IMR-90 (cell line): ENCODE data around the gene CCDC50. TPM values are rescaled to one million over a fixed set of nuclear protein-coding genes. Genes with fewer than 3 reads are reported as not detected.

Experiments
- ATAC-seq: fragments of 200-7000 bp; cut with Tn5 transposase; 2 replicates; pipeline ENCODE4 v1.9.1; 2020; ENCODE audit warnings: low read depth, mild to moderate bottlenecking, moderate library complexity
- BruUV-seq: library from RNA; stranded (reverse); fragments of 400-500 nt; replicated peaks from 2 replicates; lab custom pipeline; 2021; lab: Mats Ljungman, UMichigan
- CTCF ChIA-PET: fragments of 300-600 bp; formaldehyde crosslinking; extraction: SDS; loops from one replicate; lab custom pipeline; 2021; ENCODE audit warnings: antibody characterized with exemption; lab: Yijun Ruan, JAX
- POLR2A ChIA-PET: fragments of 300-600 bp; sonication (Branson Sonifier 250); formaldehyde crosslinking; loops from one replicate; lab custom pipeline; 2022; ENCODE audit warnings: antibody characterized with exemption; ENCODE audit not compliant: unreplicated experiment; lab: Charles Lee
- DNase-seq: peaks from one replicate; pipeline ENCODE4 v3.0.0; 2013
- H2AFZ ChIP-seq: replicated peaks from 2 replicates; pipeline ENCODE3; 2013; ENCODE audit warnings: low read length, mild to moderate bottlenecking; ENCODE audit not compliant: poor library complexity
- H2AK5ac ChIP-seq: 2 replicates; pipeline ENCODE4 v1.6.1; 2013; ENCODE audit warnings: low read depth, low read length, inconsistent platforms
- H2AK9ac ChIP-seq: replicated peaks from 2 replicates; pipeline ENCODE3; 2013; ENCODE audit warnings: mild to moderate bottlenecking, low read depth, low read length, moderate library complexity; ENCODE audit not compliant: poor library complexity
- H2BK120ac ChIP-seq: 2 replicates; pipeline ENCODE4 v1.6.1; 2013; ENCODE audit warnings: low read depth, low read length, inconsistent platforms
- H2BK15ac ChIP-seq: 3 replicates; pipeline ENCODE4 v1.6.1; 2013; ENCODE audit warnings: low read depth, low read length, inconsistent platforms
- H2BK20ac ChIP-seq: 2 replicates; pipeline ENCODE4 v1.6.1; 2013; ENCODE audit warnings: low read depth, mild to moderate bottlenecking, inconsistent platforms, low read length, moderate library complexity
- H2BK5ac ChIP-seq: 2 replicates; pipeline ENCODE4 v1.6.1; 2013; ENCODE audit warnings: mild to moderate bottlenecking, low read depth, low read length, inconsistent platforms; ENCODE audit not compliant: poor library complexity, severe bottlenecking
- H3K14ac ChIP-seq: replicated peaks from 2 replicates; pipeline ENCODE4 v1.6.1; 2013; ENCODE audit warnings: low read depth, low read length, inconsistent platforms
- H3K18ac ChIP-seq: 2 replicates; pipeline ENCODE4 v1.6.1; 2013; ENCODE audit warnings: low read depth, low read length, control low read depth
- H3K23ac ChIP-seq: 2 replicates; pipeline ENCODE4 v1.6.1; 2013; ENCODE audit warnings: low read depth, low read length, inconsistent platforms
- H3K27ac ChIP-seq: 2 replicates; pipeline ENCODE4 v1.5.1; 2013; ENCODE audit warnings: mild to moderate bottlenecking, control low read depth, low read length; ENCODE audit not compliant: insufficient read depth
- H3K27me3 ChIP-seq: 2 replicates; pipeline ENCODE4 v1.6.1; 2013; ENCODE audit warnings: low read length; ENCODE audit not compliant: control insufficient read depth, insufficient read depth
- H3K36me3 ChIP-seq: 2 replicates; pipeline ENCODE4 v1.6.1; 2013; ENCODE audit warnings: low read length, mixed read lengths; ENCODE audit not compliant: control insufficient read depth, insufficient read depth
- H3K4ac ChIP-seq: 2 replicates; pipeline ENCODE4 v1.6.1; 2013; ENCODE audit warnings: low read depth, low read length, inconsistent platforms
- H3K4me1 ChIP-seq: 2 replicates; pipeline ENCODE4 v1.6.1; 2013; ENCODE audit warnings: low read length, mixed read lengths; ENCODE audit not compliant: control insufficient read depth, insufficient read depth
- H3K4me2 ChIP-seq: 2 replicates; pipeline ENCODE4 v1.6.1; 2013; ENCODE audit warnings: low read depth, mild to moderate bottlenecking, control low read depth, low read length, moderate library complexity
- H3K4me3 ChIP-seq: 2 replicates; pipeline ENCODE4 v1.5.1; 2013; ENCODE audit warnings: low read depth, mild to moderate bottlenecking, control low read depth, low read length, moderate library complexity; ENCODE audit not compliant: insufficient read depth
- H3K56ac ChIP-seq: 2 replicates; pipeline ENCODE4 v1.6.1; 2013; ENCODE audit warnings: low read length, inconsistent platforms; ENCODE audit not compliant: insufficient read depth; ENCODE audit errors: extremely low read depth
- H3K79me1 ChIP-seq, 2 experiments: 2 replicates each; pipeline ENCODE4 v1.6.1; 2013; ENCODE audit warnings: low read length in 2 of 2, inconsistent platforms in 1 of 2, low read depth in 1 of 2
- H3K9ac ChIP-seq: 2 replicates; pipeline ENCODE4 v1.6.1; 2013; ENCODE audit warnings: low read depth, low read length, control low read depth
- H3K9me1 ChIP-seq: 2 replicates; pipeline ENCODE4 v1.6.1; 2013; ENCODE audit warnings: low read length, inconsistent platforms; ENCODE audit not compliant: insufficient read depth
- H3K9me3 ChIP-seq: 2 replicates; pipeline ENCODE4 v1.6.1; 2013; ENCODE audit warnings: low read length; ENCODE audit not compliant: control insufficient read depth, insufficient read depth
- H4K20me1 ChIP-seq: 2 replicates; pipeline ENCODE4 v1.6.1; 2013; ENCODE audit warnings: low read length, inconsistent platforms; ENCODE audit not compliant: insufficient read depth
- H4K5ac ChIP-seq: 2 replicates; pipeline ENCODE4 v1.6.1; 2013; ENCODE audit warnings: mild to moderate bottlenecking, low read depth, low read length, control low read depth
- H4K8ac ChIP-seq, 2 experiments: 2 replicates each; pipeline ENCODE4 v1.6.1; 2013; ENCODE audit warnings: low read depth in 2 of 2, low read length in 2 of 2, control low read depth in 1 of 2, inconsistent platforms in 1 of 2
- H4K91ac ChIP-seq: 2 replicates; pipeline ENCODE4 v1.6.1; 2013; ENCODE audit warnings: low read depth, low read length, inconsistent platforms; ENCODE audit not compliant: insufficient read depth
- CEBPB ChIP-seq: IDR thresholded peaks from 2 replicates; pipeline ENCODE4 v1.6.1; 2012; ENCODE audit warnings: low read depth, low read length, improper control_type of control experiment
- CHD1 ChIP-seq: IDR thresholded peaks from 2 replicates; pipeline ENCODE4 v1.6.1; 2012; ENCODE audit warnings: low read depth, low read length, improper control_type of control experiment
- MAFK ChIP-seq: IDR thresholded peaks from 2 replicates; pipeline ENCODE4 v1.6.1; 2012; ENCODE audit warnings: low read depth, low read length, improper control_type of control experiment
- RAD21 ChIP-seq: IDR thresholded peaks from 2 replicates; pipeline ENCODE4 v1.6.1; 2012; ENCODE audit warnings: low read length, improper control_type of control experiment
- RCOR1 ChIP-seq: IDR thresholded peaks from 2 replicates; pipeline ENCODE4 v1.6.1; 2012; ENCODE audit warnings: mild to moderate bottlenecking, low read length, improper control_type of control experiment; ENCODE audit not compliant: insufficient replicate concordance
- RFX5 ChIP-seq: IDR thresholded peaks from 2 replicates; pipeline ENCODE4 v1.8.0; 2012; ENCODE audit warnings: low read depth, mild to moderate bottlenecking, low read length, moderate library complexity
- dilution Hi-C: fragments of 300-500 bp; cut with HindIII; formaldehyde crosslinking; loops from one replicate; pipeline ENCODE4 v1.14.3; 2018; ENCODE audit warnings: low sequenced_read_pairs; ENCODE audit not compliant: unreplicated experiment
- in situ Hi-C: fragments of 300-500 bp; cut with MboI; formaldehyde crosslinking; loops from 3 replicates; pipeline ENCODE4 v1.14.3; 2019; ENCODE audit warnings: low sequenced_read_pairs, inconsistent platforms, mixed read lengths
- intact Hi-C: fragments of 100-400 bp; cut with micrococcal nuclease; formaldehyde crosslinking; loops from 2 replicates; pipeline ENCODE4 v1.10.0; 2022
- polyA plus RNA-seq, 3 experiments: library from polyadenylated mRNA; depleted of rRNA; stranded (reverse); fragments of >200 nt; gene quantifications; 2 replicates each; pipeline ENCODE4 v1.2.3, GENCODE V29; 2012; ENCODE audit warnings: low replicate concordance in 1 of 3
- total RNA-seq: library from RNA; depleted of rRNA; stranded (reverse); fragments of >200 nt; gene quantifications from 2 replicates; pipeline ENCODE4 v1.2.3, GENCODE V29; 2012

The CCDC50 gene
- total and polyA plus RNA-seq, 2 of the 4 experiments (the other 2 are of a cell fraction) = 59.0 to 63.1 TPM

DNA sequence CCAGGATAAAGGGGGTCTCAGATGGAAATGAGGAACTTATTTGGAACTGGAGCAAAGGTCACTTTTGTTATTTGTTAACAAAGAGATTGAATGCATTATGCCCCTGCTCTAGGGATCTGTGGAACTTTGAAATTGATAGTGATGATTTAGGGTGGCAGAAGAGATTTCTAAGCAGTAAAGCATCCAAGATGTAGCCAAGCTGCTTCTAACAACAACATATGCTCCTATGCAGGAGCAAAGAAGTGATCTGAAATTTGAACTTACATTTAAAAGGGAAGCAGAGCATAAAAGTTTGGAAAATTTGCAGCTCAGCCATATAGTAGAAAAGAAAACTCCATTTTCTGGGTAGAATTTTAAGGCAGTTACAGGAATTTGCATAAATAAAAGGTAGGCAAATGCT, 30.3 kb upstream of the CCDC50 start:
- H2BK20ac ChIP-seq = no peak overlapping the region
- intact Hi-C loops (no loop called here), in situ Hi-C loops (no loop called here), dilution Hi-C loops (no loop called here)
- no peak overlapping the region for H2BK15ac ChIP-seq
- TF ChIP-seq RCOR1 (no peak), RAD21 (no peak), RFX5 (no peak), MAFK (no peak), CEBPB (no peak), CHD1 (no peak)
- H4K20me1 ChIP-seq = no peaks in the 10 kb centered on the region
- CTCF ChIA-PET = no interaction called here
- H4K91ac ChIP-seq = no peak overlapping the region
- H3K9me3 ChIP-seq = no peaks in the 10 kb centered on the region
- no peak overlapping the region for H3K4me2 ChIP-seq
- no peak overlapping the region for H3K23ac ChIP-seq
- DNase-seq (no peak), ATAC-seq (no peak)
- no peak overlapping the region for H2BK5ac ChIP-seq
- H3K14ac ChIP-seq = no peak overlapping the region
- no peak overlapping the region for H4K8ac ChIP-seq
- H3K56ac ChIP-seq = no peak overlapping the region
- no peaks in the 10 kb centered on the region for H3K36me3 ChIP-seq
- POLR2A ChIA-PET = no interaction called here
- H3K79me1 ChIP-seq = no peaks in the 10 kb centered on the region
- H3K9ac ChIP-seq = no peak overlapping the region
- H2AK5ac ChIP-seq = no peak overlapping the region
- no peaks in the 10 kb centered on the region for H3K27me3 ChIP-seq
- BruUV-seq = no TSS peak
- no peak overlapping the region for H2AK9ac ChIP-seq
- no peaks in the 10 kb centered on the region for H3K9me1 ChIP-seq
- H3K4ac ChIP-seq = no peak overlapping the region
- no peak overlapping the region for H3K27ac ChIP-seq
- H4K5ac ChIP-seq = no peak overlapping the region
- no peak overlapping the region for H2BK120ac ChIP-seq
- H3K4me3 ChIP-seq = no peak overlapping the region
- H3K4me1 ChIP-seq = peaks cover 2% of the 10 kb centered on the region; the same call in 1 of the 2 replicates
- no peak overlapping the region for H3K18ac ChIP-seq
- H2AFZ ChIP-seq = no peak overlapping the region
